Astrocyte (in vitro differentiated cells and primary cell): Measurements from ENCODE around the gene HRH2.

Experiments used
- EZH2 ChIP-seq: IDR thresholded peaks from 2 replicates; pipeline ENCODE4 v1.6.1; 2012; ENCODE audit warnings: mild to moderate bottlenecking, low read length, inconsistent platforms; ENCODE audit not compliant: insufficient read depth
- TF ChIP-seq, protein P1 (sequence below): IDR thresholded peaks from 2 replicates; pipeline ENCODE4 v1.5.1; 2011; ENCODE audit warnings: low read depth, mild to moderate bottlenecking, inconsistent platforms, low read length, moderate library complexity; ENCODE audit not compliant: insufficient read depth

DNA sequence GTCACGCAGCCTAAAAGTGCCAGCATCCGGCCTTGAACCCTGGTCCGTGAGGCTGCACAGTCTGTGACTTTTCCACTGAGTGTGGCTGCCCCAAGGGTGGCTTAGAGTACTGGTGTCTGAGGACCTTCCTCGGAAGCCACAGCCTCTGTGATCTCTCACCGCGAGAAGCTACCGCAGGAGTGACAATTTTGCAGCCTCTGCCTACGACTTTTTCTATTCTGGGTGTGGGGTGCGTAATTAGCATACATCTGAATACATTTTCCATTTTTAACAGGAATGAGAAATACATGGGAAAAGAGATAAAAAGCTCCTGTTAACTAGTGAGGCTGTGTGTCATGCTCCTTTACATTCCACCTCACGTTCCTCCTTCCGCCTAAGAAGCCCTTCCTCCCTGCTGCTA is 48.3 kb upstream of the HRH2 start:
- TF ChIP-seq, protein P1, sequence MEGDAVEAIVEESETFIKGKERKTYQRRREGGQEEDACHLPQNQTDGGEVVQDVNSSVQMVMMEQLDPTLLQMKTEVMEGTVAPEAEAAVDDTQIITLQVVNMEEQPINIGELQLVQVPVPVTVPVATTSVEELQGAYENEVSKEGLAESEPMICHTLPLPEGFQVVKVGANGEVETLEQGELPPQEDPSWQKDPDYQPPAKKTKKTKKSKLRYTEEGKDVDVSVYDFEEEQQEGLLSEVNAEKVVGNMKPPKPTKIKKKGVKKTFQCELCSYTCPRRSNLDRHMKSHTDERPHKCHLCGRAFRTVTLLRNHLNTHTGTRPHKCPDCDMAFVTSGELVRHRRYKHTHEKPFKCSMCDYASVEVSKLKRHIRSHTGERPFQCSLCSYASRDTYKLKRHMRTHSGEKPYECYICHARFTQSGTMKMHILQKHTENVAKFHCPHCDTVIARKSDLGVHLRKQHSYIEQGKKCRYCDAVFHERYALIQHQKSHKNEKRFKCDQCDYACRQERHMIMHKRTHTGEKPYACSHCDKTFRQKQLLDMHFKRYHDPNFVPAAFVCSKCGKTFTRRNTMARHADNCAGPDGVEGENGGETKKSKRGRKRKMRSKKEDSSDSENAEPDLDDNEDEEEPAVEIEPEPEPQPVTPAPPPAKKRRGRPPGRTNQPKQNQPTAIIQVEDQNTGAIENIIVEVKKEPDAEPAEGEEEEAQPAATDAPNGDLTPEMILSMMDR, result no peak
- no peak for TF ChIP-seq EZH2
